ENCODE measurements around the gene KNOP1.

DNA sequence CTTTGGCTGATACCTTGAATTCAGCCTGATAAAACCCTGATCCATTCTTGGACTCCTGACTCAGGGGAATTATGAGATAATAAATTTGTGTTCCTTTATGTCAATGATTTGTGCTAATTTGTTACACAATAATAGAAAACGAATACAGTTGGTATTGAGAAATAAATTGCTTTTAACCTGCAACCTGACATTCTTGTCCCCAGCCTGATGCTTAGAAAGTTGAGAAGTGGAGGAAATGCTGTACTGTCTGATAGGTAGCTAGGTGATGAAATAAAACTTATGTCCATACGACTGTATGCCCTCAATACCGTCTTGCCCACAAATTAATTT, 10.6 kb upstream of the KNOP1 start:
- TF ChIP-seq EP300 (IDR thresholded peaks at IDR 0.05) (no peak), POLR2A (IDR thresholded peaks at IDR 0.05) (no peak)

All from tibial nerve (tissue), 3 donors.